ENCODE results near the gene ARNT2. TPM values are rescaled to one million over a fixed set of nuclear protein-coding genes. Genes with fewer than 3 reads are reported as not detected.

ARNT2 gene
- total RNA-seq, 6 experiments from 2014 or later = 2.4 to 16.6 (median 15.5) TPM

- peaks cover 36% of the 10 kb centered on the region for H3K36me3 Mint-ChIP-seq (ENCODE audit: low read depth)
- peaks cover 60% of the 10 kb centered on the region for H3K4me1 Mint-ChIP-seq (ENCODE audit: low read depth)
- no peaks in the 10 kb centered on the region for H3K9me3 Mint-ChIP-seq
- no peak for TF ChIP-seq CTCF (IDR thresholded peaks at IDR 0.05)
- peaks cover 3% of the 10 kb centered on the region for H3K27me3 Mint-ChIP-seq (ENCODE audit: insufficient read depth)
- peak overlapping the region; percentile 92 for H3K27ac Mint-ChIP-seq
- H3K4me3 Mint-ChIP-seq = peak overlapping the region; percentile 80
- peak; percentile 18 for DNase-seq
Measured at GRCh38 chr15:80550908-80551260, 146.7 kb downstream of the ARNT2 start.

- peak overlapping the region; percentile 92 for H3K27ac Mint-ChIP-seq
- DNase-seq = no peak
- peaks cover 3% of the 10 kb centered on the region for H3K27me3 Mint-ChIP-seq (ENCODE audit: insufficient read depth)
- TF ChIP-seq CTCF (IDR thresholded peaks at IDR 0.05) = no peak
- H3K9me3 Mint-ChIP-seq = no peaks in the 10 kb centered on the region
- peaks cover 57% of the 10 kb centered on the region for H3K4me1 Mint-ChIP-seq (ENCODE audit: low read depth)
- peak overlapping the region; percentile 80; the same call in 1 of the 2 replicates for H3K4me3 Mint-ChIP-seq
- H3K36me3 Mint-ChIP-seq (ENCODE audit: low read depth) = peaks cover 36% of the 10 kb centered on the region
Measured at GRCh38 chr15:80551348-80551747, 147.2 kb downstream of the ARNT2 start.

GRCh38 chr15:80554560-80554959 lies 150.4 kb downstream of the ARNT2 start:
- peaks cover 3% of the 10 kb centered on the region for H3K27me3 Mint-ChIP-seq (ENCODE audit: insufficient read depth)
- H3K4me1 Mint-ChIP-seq (ENCODE audit: low read depth) = peaks cover 36% of the 10 kb centered on the region
- peaks cover 45% of the 10 kb centered on the region for H3K36me3 Mint-ChIP-seq (ENCODE audit: low read depth)
- H3K9me3 Mint-ChIP-seq = no peaks in the 10 kb centered on the region
- H3K4me3 Mint-ChIP-seq = no peak overlapping the region
- peak overlapping the region; percentile 6; the same call in 1 of the 2 replicates for H3K27ac Mint-ChIP-seq
- DNase-seq = no peak
- no peak for TF ChIP-seq CTCF (IDR thresholded peaks at IDR 0.05)

GRCh38 chr15:80556694-80557367 lies 152.6 kb downstream of the ARNT2 start:
- no peak overlapping the region for H3K27ac Mint-ChIP-seq
- peaks cover 3% of the 10 kb centered on the region for H3K27me3 Mint-ChIP-seq (ENCODE audit: insufficient read depth)
- no peaks in the 10 kb centered on the region for H3K9me3 Mint-ChIP-seq
- TF ChIP-seq CTCF (IDR thresholded peaks at IDR 0.05) = no peak
- peaks cover 20% of the 10 kb centered on the region for H3K4me1 Mint-ChIP-seq (ENCODE audit: low read depth)
- peaks cover 39% of the 10 kb centered on the region for H3K36me3 Mint-ChIP-seq (ENCODE audit: low read depth)
- DNase-seq = no peak
- no peak overlapping the region for H3K4me3 Mint-ChIP-seq

- no peaks in the 10 kb centered on the region for H3K9me3 Mint-ChIP-seq
- no peak overlapping the region for H3K27ac Mint-ChIP-seq
- H3K4me3 Mint-ChIP-seq = no peak overlapping the region
- H3K27me3 Mint-ChIP-seq (ENCODE audit: insufficient read depth) = peaks cover 3% of the 10 kb centered on the region
- no peak for TF ChIP-seq CTCF (IDR thresholded peaks at IDR 0.05)
- peaks cover 31% of the 10 kb centered on the region for H3K36me3 Mint-ChIP-seq (ENCODE audit: low read depth)
- DNase-seq = no peak
- H3K4me1 Mint-ChIP-seq (ENCODE audit: low read depth) = peaks cover 17% of the 10 kb centered on the region
Measured at GRCh38 chr15:80557441-80558234, 153.5 kb downstream of the ARNT2 start.

All from HFFc6 (cell line).